Measurements from ENCODE around the gene ITPKA.

ITPKA gene

GRCh38 chr15:41545218-41545617, 51.5 kb downstream of the ITPKA start:
- DNase-seq (ENCODE audit: low read depth in 1 of 2, low spot score in 1 of 2): no peak
- Histone ChIP-seq H3K4me3 (replicated peaks; ENCODE audit: insufficient read depth, low read length) (no peak overlapping the region), H3K27me3 (ENCODE audit: insufficient read depth, poor library complexity, severe bottlenecking) (no peaks in the 10 kb centered on the region), H3K27ac (replicated peaks) (no peak overlapping the region)
- TF ChIP-seq CTCF (IDR thresholded peaks at IDR 0.05; ENCODE audit: insufficient read depth, low read length): no peak
- no peak for TF ChIP-seq REST (IDR thresholded peaks at IDR 0.05; ENCODE audit: insufficient replicate concordance, low read depth)
- no peak for TF ChIP-seq SPI1 (IDR thresholded peaks at IDR 0.05; ENCODE audit: borderline replicate concordance, low read depth)
- no peak for TF ChIP-seq POLR2AphosphoS5 (IDR thresholded peaks at IDR 0.05; ENCODE audit: low read depth)
- TF ChIP-seq GABPA (IDR thresholded peaks at IDR 0.05; ENCODE audit: low read depth): no peak

DNA sequence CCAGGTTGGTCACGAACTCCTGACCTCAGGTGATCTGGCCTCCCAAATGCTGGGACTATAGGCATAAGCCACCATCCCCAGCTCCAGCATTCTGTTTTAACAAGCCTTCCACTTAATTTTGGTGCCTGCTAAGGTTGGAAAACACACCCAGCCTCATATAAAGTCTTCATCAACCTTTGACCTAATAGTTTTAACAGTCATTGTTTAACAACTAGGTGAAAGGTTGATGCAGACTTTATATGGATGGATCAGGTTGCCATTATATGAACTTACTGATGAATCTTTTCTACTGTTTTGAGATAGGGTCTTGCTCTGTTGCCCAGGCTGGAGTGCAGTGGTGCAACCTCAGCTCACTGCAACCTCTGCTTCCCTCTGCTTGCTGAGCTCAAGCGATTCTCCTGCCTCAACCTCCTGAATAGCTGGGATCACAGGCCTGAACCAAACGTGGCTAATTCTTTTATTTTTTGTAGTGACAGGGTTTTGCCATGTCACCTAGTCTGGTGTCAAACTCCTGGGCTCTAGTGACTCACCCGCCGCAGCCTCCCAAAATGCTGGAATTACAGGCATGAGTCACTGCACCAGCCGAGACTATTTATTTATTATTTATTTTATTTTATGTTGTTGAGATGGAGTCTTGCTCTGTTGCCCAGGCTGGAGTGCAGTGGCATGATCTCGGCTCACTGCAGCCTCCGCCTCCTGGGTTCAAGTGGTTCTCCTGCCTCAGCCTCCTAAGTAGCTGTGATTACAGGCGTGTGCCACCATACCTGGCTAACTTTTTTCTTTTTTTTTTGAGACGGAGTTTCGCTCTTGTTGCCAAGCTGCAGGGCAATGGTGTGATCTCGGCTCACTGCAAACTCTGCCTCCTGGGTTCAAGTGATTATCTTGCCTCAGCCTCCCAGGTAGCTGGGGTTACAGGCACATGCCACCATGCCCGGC, 53.4 kb downstream of the ITPKA start:
- H3K27ac ChIP-seq (replicated peaks): no peak overlapping the region
- no peak for TF ChIP-seq POLR2AphosphoS5 (IDR thresholded peaks at IDR 0.05; ENCODE audit: low read depth)
- no peak for TF ChIP-seq REST (IDR thresholded peaks at IDR 0.05; ENCODE audit: insufficient replicate concordance, low read depth)
- TF ChIP-seq CTCF (IDR thresholded peaks at IDR 0.05; ENCODE audit: insufficient read depth, low read length): no peak
- TF ChIP-seq SPI1 (IDR thresholded peaks at IDR 0.05; ENCODE audit: borderline replicate concordance, low read depth): no peak
- no peak for TF ChIP-seq GABPA (IDR thresholded peaks at IDR 0.05; ENCODE audit: low read depth)
- no peaks in the 10 kb centered on the region for H3K27me3 ChIP-seq (ENCODE audit: insufficient read depth, poor library complexity, severe bottlenecking)
- no peak for DNase-seq (ENCODE audit: low read depth in 1 of 2, low spot score in 1 of 2)
- no peak overlapping the region for H3K4me3 ChIP-seq (replicated peaks; ENCODE audit: insufficient read depth, low read length)

DNA sequence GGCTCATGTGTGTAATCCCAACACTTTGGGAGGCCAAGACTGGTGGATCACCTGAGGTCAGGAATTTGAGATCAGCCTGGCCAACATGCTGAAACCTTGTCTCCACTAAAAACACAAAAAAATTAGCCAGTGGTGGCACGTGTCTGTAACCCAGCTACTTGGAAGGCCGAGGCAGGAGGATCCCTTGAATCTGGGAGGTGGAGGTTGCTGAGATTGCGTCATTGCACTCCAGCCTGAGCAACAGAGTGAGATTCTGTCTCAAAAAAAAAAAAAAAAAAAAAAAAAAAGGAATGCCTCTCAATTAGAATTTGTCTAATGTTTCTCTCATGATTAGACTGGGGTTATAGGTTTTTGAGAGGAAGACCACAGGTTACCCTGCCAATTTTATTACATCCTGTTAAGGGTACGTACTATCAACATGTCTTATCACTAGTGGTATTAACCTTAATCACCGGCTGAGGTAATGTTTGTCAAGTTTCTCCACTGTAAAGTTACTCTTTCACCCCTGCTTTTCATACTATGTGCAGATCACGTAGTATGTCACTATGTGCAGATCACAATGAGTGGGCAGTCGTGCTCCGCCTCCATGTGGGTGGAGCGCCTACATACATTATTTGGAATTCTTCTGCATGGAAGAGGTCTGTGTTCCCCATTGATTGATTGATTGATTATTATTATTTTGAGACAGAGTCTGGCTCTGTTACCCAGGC, 56.5 kb downstream of the ITPKA start:
- DNase-seq (ENCODE audit: low read depth in 1 of 2, low spot score in 1 of 2): no peak
- no peak overlapping the region for H3K4me3 ChIP-seq (replicated peaks; ENCODE audit: insufficient read depth, low read length)
- H3K27me3 ChIP-seq (ENCODE audit: insufficient read depth, poor library complexity, severe bottlenecking): no peaks in the 10 kb centered on the region
- TF ChIP-seq SPI1 (IDR thresholded peaks at IDR 0.05; ENCODE audit: borderline replicate concordance, low read depth) (no peak), GABPA (IDR thresholded peaks at IDR 0.05; ENCODE audit: low read depth) (no peak), POLR2AphosphoS5 (IDR thresholded peaks at IDR 0.05; ENCODE audit: low read depth) (no peak), REST (IDR thresholded peaks at IDR 0.05; ENCODE audit: insufficient replicate concordance, low read depth) (no peak), CTCF (IDR thresholded peaks at IDR 0.05; ENCODE audit: insufficient read depth, low read length) (no peak)
- no peak overlapping the region for H3K27ac ChIP-seq (replicated peaks)
